KOPT-K1 (cell line): ENCODE results near the gene DLK2.
"Not testable (repeated sequence)": the region's sequence is repeated elsewhere in the genome, so short reads cannot be mapped to it uniquely, and the experiment has no call there.

Experiments
- H3K27ac ChIP-seq: fragments of 200-600 bp; sonication (generic); 2 replicates; pipeline ENCODE4 v1.5.1; 2016; ENCODE audit warnings: antibody characterized with exemption, mild to moderate bottlenecking, low read depth, low read length; ENCODE audit not compliant: poor library complexity, severe bottlenecking
- H3K36me3 ChIP-seq: fragments of 200-600 bp; sonication (generic); 2 replicates; pipeline ENCODE4 v1.5.1; 2017; ENCODE audit warnings: antibody characterized with exemption, mild to moderate bottlenecking, low read length, moderate library complexity; ENCODE audit not compliant: insufficient read depth
- H3K9me3 ChIP-seq: fragments of 200-600 bp; sonication (generic); 2 replicates; pipeline ENCODE4 v1.5.1; 2017; ENCODE audit warnings: antibody characterized with exemption, low read length, mild to moderate bottlenecking; ENCODE audit not compliant: insufficient read depth, poor library complexity, severe bottlenecking

DLK2 gene

GRCh38 chr6:43455531-43456428 lies at the start of gene DLK2:
Gene DLK2 (minus strand): TSS chr6:43455548. CDS start chr6:43454825, 723 bp downstream.
- Histone ChIP-seq H3K27ac (no peak within 1 kb of the TSS), H3K36me3 (peaks cover 14% of the 10 kb centered on the region), H3K9me3 (no peaks in the 10 kb centered on the region)

GRCh38 chr6:43503443-43503842 lies 48.1 kb upstream of the DLK2 start:
- Histone ChIP-seq H3K9me3 (no peaks in the 10 kb centered on the region), H3K36me3 (peaks cover 79% of the 10 kb centered on the region), H3K27ac (no peak overlapping the region)

GRCh38 chr6:43502666-43503065 lies 47.3 kb upstream of the DLK2 start:
- H3K9me3 ChIP-seq, result no peaks in the 10 kb centered on the region
- H3K27ac ChIP-seq, result no peak overlapping the region
- H3K36me3 ChIP-seq, result peaks cover 85% of the 10 kb centered on the region

GRCh38 chr6:43500921-43501320 lies 45.6 kb upstream of the DLK2 start:
- Histone ChIP-seq H3K27ac (no peak overlapping the region), H3K9me3 (no peaks in the 10 kb centered on the region), H3K36me3 (peaks cover 85% of the 10 kb centered on the region)

GRCh38 chr6:43499028-43499815 lies 43.9 kb upstream of the DLK2 start:
- no peak overlapping the region for H3K27ac ChIP-seq
- H3K9me3 ChIP-seq, result no peaks in the 10 kb centered on the region
- H3K36me3 ChIP-seq, result peaks cover 68% of the 10 kb centered on the region

- not testable (repeated sequence) for H3K9me3 ChIP-seq, H3K27ac ChIP-seq
- H3K36me3 ChIP-seq, result peaks cover 60% of the 10 kb centered on the region
Measured at GRCh38 chr6:43498291-43498690, 42.9 kb upstream of the DLK2 start.

GRCh38 chr6:43497689-43498088 lies 42.3 kb upstream of the DLK2 start:
- Histone ChIP-seq H3K27ac (no peak overlapping the region), H3K36me3 (peaks cover 57% of the 10 kb centered on the region), H3K9me3 (no peaks in the 10 kb centered on the region)

GRCh38 chr6:43497129-43497396 lies 41.7 kb upstream of the DLK2 start:
- Histone ChIP-seq H3K27ac (no peak overlapping the region), H3K36me3 (peaks cover 51% of the 10 kb centered on the region), H3K9me3 (no peaks in the 10 kb centered on the region)

- peaks cover 45% of the 10 kb centered on the region for H3K36me3 ChIP-seq
- H3K27ac ChIP-seq, result no peak overlapping the region
- H3K9me3 ChIP-seq, result no peaks in the 10 kb centered on the region
Measured at GRCh38 chr6:43496370-43497128, 41.2 kb upstream of the DLK2 start.

- Histone ChIP-seq H3K36me3 (peaks cover 35% of the 10 kb centered on the region), H3K27ac (no peak overlapping the region), H3K9me3 (no peaks in the 10 kb centered on the region)
Measured at GRCh38 chr6:43495409-43495941, 40.1 kb upstream of the DLK2 start.

- Histone ChIP-seq H3K9me3 (no peaks in the 10 kb centered on the region), H3K36me3 (peaks cover 34% of the 10 kb centered on the region), H3K27ac (no peak overlapping the region)
Measured at GRCh38 chr6:43494766-43495165, 39.4 kb upstream of the DLK2 start.

- Histone ChIP-seq H3K36me3 (peaks cover 34% of the 10 kb centered on the region), H3K9me3 (no peaks in the 10 kb centered on the region), H3K27ac (no peak overlapping the region)
Measured at GRCh38 chr6:43494321-43494720, 39.0 kb upstream of the DLK2 start.

- H3K27ac ChIP-seq, result no peak overlapping the region
- H3K9me3 ChIP-seq, result no peaks in the 10 kb centered on the region
- peaks cover 29% of the 10 kb centered on the region for H3K36me3 ChIP-seq
Measured at GRCh38 chr6:43493833-43494232, 38.5 kb upstream of the DLK2 start.

GRCh38 chr6:43493230-43493629 lies 37.9 kb upstream of the DLK2 start:
- Histone ChIP-seq H3K9me3 (no peaks in the 10 kb centered on the region), H3K36me3 (peaks cover 25% of the 10 kb centered on the region), H3K27ac (no peak overlapping the region)

GRCh38 chr6:43492673-43493072 lies 37.3 kb upstream of the DLK2 start:
- H3K9me3 ChIP-seq, result no peaks in the 10 kb centered on the region
- H3K27ac ChIP-seq, result no peak overlapping the region
- peaks cover 20% of the 10 kb centered on the region for H3K36me3 ChIP-seq
